GM19463 (cell line): ENCODE results near the gene DNAJC4.

ENCODE experiments used
- ATAC-seq: cut with Tn5 transposase; IDR thresholded peaks from one replicate; pipeline ENCODE4 v1.9.1; 2021; ENCODE audit warnings: mild to moderate bottlenecking, moderate library complexity; ENCODE audit not compliant: unreplicated experiment

The DNAJC4 gene

DNA sequence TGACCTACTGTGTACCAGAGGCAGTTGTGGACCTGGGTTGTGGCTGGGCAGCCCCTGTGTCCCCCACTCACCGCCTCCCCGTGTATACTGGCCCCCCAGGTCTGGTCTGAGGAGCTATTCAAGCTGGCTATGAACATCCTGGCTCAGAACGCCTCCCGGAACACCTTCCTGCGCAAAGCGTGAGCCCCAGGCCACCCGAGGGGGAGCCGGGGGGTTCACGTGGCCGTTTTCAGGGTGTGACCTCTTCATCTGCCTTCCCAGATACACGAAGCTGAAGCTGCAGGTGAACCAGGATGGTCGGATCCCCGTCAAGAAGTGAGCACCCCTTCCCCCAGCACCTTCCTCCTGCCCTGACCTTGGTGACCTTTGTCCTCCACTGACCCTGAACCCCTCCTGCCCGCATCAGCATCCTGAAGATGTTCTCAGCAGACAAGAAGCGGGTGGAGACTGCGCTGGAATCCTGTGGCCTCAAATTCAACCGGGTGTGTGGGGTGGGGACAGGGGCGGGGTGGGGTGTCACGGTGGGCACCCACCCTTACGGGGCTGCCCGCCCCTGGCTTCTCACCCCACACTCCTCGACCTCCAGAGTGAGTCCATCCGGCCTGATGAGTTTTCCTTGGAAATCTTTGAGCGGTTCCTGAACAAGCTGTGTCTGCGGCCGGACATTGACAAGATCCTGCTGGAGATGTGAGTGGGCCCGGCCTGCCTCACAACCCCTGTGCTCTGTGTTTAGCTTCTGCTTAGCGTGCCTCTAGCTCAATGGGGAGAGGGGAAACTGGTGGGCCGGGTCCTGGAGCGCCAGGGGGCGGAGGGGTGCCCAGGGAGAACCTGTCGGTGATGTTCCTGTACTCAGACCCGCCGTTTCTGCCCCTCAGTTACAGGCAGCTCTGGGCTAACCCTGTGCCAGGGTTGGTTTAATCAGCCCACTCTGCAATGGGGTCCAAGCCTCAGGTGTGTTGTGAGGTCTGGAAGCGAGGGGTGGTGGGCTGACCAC, 25.1 kb downstream of the DNAJC4 start:
- no peak for ATAC-seq

DNA sequence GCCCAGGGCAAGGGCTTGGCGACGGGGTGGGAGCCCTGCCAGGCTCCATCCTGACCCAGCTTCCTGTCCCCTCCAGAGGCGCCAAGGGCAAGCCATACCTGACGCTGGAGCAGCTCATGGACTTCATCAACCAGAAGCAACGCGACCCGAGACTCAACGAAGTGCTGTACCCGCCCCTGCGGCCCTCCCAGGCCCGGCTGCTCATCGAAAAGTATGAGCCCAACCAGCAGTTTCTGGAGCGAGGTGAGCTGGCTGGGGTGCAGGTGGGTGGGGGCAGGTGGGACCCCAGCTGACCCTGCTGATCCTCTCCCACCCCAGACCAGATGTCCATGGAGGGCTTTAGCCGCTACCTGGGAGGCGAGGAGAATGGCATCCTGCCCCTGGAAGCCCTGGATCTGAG, 26.0 kb downstream of the DNAJC4 start:
- ATAC-seq = no peak

DNA sequence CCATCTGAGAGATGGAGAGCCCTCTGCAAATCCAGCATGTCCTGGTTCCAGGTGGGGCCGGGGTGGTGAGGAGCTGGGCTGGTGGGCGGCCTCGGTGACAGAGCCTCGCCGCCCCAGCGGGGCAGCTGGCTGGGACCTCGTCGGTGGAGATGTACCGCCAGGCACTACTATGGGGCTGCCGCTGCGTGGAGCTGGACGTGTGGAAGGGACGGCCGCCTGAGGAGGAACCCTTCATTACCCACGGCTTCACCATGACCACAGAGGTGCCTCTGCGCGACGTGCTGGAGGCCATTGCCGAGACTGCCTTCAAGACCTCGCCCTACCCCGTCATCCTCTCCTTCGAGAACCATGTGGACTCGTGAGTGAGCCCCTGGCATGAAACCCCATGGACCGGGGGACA, 28.0 kb downstream of the DNAJC4 start:
- no peak for ATAC-seq

DNA sequence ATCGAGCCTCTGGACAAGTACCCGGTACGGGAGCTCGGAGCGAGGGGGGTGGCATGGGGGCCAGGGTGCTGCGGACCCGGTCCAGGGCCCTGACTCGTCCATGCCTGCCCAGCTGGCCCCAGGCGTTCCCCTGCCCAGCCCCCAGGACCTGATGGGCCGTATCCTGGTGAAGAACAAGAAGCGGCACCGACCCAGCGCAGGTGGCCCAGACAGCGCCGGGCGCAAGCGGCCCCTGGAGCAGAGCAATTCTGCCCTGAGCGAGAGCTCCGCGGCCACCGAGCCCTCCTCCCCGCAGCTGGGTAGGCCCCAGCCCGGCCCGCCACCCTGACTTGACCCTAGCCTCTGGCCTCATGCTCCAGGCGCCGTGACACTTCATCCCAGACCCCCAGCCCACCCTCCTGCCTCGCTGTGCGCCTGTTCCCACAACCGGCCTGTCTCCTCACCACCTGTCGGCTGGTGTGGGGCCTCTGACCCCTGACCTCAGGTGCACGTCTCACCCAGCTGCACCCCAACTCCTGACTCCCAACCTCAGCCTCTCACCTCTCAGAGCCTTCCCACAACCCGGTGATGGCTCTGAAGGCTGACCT, 28.7 kb downstream of the DNAJC4 start:
- no peak for ATAC-seq

DNA sequence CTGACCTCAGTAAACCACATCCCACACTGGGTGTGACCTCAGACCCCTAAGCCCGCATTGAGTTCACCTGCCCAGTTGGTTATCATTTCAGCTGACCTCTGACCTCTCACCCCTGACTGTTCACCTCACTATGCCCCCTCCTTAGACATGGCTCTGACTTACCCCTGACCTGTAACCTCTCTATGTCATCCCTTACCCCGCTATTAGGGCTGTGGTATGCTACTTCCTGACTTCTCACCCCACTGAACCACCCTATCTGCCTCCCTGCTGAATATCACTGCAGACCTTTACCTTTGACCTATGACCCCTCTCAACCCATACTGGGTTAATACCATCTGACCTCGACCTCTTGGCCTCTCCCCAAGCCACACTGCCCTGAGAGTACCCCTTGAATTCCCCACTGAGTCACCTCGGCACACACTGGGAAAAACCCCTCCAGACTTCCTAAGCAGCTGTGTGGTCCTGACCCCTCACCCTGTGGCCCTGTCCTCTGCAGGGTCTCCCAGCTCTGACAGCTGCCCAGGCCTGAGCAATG, 29.3 kb downstream of the DNAJC4 start:
- ATAC-seq = no peak

DNA sequence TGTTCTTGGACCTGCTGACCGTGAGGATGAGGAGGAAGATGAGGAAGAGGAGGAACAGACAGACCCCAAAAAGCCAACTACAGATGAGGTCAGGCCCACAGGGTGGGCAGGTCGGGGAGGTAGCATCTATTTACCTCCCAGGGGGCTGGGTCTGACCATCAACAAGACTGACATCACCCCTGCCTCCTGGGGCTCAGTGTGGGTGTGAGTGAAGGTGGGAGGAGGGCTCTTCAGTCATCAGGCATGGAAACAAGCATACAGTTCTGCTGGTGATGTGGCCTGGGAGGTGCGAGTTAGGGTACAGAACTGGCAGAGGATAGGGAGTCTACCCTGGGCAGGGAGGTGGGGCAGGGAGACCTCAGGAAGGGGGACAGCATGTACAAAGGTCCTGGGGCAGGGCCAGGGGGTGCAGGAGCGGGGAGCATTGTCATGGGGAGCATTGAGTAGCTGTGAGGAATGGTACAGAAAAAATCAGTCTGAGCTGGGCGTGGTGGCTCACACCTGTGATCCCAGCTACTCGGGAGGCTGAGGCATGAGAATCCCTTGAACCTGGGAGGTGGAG, 29.9 kb downstream of the DNAJC4 start:
- no peak for ATAC-seq

DNA sequence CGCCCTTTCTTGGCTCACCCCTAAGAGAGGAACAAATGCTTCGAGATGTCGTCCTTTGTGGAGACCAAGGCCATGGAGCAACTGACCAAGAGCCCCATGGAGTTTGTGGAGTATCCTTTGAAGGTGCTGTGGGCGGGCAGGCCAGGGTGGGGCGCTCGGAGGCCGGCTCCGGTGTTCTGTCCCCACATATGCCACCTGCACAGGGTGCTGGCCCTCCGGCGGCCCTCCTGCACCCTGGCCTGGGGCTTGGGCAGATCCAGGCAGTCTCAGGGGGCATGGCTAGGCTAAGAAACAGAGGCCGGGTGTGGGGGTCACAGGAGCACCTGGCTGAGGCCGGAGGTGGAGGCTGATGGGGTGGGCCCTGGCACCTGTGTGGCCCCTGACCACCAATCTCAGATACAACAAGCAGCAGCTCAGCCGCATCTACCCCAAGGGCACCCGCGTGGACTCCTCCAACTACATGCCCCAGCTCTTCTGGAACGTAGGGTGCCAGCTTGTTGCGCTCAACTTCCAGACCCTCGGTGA, 31.3 kb downstream of the DNAJC4 start:
- ATAC-seq = no peak

DNA sequence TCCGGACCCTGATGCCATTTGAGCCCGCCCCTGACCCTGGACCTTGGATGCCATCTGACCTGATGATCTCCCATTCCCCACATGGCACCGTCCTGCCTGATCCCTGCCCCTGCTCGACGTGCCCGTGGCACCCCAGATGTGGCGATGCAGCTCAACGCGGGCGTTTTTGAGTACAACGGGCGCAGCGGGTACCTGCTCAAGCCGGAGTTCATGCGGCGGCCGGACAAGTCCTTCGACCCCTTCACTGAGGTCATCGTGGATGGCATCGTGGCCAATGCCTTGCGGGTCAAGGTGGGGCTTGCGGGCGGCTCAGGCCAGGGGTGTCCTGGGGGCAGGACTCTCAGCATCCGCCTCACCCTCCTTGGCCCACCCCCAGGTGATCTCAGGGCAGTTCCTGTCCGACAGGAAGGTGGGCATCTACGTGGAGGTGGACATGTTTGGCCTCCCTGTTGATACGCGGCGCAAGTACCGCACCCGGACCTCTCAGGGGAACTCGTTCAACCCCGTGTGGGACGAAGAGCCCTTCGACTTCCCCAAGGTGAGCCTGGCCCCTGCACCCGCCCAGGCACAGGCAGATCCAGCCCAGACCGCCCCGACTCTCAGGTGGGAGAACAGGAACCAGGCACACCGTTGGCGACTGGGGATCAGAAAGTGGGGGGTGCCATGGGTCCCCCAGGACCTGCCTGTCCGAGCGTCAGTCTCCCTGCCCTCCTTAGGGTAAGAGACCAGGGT, 32.1 kb downstream of the DNAJC4 start:
- ATAC-seq = no peak

DNA sequence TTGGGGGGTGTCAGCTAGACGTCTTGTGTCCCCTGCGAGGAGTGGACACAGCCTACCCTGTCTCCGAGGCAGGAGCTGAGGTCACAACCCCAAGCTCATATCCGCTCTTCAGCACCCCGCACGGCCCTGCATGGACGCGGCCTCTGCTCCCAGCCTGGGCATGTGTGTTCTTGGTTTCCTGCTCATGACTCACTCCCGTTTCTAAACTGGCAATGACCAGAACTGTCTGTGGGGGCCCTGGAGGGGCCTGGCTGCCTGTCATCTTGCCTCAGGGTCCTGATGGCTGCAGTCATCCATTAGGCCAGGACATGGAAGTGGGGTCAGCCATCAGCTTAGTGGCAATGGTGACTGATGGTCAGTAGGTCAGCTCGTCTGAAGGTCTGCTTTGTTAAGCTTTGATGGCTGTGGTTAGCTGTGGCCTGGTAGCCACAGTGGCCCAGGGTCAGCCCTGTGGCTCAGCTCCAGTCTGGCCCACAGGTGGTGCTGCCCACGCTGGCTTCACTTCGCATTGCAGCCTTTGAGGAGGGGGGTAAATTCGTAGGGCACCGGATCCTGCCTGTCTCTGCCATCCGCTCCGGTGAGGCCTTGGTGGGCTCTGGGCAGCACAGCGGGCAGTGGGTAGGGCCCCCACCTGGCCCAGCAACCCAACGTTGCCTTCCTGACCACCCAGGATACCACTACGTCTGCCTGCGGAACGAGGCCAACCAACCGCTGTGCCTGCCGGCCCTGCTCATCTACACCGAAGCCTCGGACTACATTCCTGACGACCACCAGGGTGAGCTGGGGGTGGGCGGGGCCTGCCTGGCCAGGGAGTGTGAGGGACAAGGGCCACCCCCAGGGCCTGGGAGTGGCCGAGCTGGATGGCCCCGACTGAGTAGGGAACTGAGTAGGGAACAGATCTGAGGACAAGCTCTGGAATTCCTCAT, 32.9 kb downstream of the DNAJC4 start:
- ATAC-seq = no peak

DNA sequence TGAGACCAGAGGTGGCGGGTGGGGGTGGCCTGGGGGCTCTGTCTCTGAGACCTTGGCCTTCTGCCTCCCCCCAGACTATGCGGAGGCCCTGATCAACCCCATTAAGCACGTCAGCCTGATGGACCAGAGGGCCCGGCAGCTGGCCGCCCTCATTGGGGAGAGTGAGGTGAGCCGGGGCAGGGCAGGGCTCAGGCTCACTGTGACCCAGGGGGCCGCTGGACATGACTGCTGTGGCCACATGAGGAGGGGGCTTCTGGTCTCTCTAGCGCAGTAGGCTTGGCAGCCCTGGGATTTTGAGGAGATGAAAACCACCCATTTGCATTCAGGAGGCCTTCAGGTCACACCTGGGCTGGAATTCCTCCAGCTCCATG, 33.6 kb downstream of the DNAJC4 start:
- ATAC-seq = no peak

DNA sequence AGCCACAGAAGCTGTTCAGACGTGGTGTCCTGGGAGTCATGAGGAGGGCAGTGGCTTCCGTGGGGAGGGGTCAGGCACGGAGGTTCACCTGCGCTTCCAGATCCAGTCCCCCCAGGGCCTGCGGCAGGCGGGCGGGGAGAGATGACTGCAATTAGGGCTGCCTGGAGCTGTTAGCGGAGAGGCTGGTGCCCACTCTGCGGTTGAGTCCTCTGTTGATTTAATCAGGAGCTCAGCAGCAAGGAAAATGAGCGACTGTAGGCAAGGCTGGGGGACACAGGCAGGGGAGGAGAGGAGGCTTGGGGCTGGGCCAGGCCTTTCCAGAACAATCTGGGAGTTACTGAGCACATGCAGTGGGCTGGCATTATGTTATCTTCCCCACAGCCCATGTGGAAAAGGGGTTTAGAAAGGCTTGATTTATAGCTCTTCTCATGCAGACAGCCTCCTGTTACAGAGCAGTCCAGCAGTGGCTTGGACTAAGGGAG, 34.1 kb downstream of the DNAJC4 start:
- no peak for ATAC-seq

DNA sequence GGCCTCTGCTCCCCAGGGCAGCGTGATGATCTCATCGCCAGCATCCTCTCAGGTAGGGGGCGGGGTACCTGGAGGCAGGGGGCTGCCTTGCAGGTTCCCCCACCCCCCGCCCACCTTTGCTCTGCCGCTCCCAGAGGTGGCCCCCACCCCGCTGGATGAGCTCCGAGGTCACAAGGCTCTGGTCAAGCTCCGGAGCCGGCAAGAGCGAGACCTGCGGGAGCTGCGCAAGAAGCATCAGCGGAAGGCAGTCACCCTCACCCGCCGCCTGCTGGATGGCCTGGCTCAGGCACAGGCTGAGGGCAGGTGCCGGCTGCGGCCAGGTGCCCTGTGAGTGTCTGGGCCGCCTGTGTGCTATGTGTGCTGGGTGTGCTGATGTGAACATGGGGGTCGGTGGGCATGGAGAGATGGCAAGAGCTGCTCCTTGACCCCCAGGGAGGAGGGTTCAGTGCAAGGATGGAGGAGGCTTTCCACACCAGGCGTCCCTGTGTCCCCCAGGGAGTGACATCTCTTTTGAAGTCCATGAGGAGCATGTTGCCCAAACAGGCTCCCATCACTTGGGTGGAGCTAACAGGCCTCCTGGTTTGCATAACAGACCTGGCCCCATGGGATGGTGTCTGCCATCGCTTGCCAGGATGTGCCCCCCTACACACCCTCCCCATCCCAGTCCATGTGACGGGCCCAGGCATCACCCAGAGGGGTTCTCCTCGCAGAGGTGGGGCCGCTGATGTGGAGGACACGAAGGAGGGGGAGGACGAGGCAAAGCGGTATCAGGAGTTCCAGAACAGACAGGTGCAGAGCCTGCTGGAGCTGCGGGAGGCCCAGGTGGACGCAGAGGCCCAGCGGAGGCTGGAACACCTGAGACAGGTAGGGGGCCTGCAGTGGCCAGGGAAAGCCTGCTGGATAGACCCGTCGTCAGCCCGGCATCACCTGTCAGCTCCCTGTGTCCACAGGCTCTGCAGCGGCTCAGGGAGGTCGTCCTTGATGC, 35.1 kb downstream of the DNAJC4 start:
- ATAC-seq = no peak

DNA sequence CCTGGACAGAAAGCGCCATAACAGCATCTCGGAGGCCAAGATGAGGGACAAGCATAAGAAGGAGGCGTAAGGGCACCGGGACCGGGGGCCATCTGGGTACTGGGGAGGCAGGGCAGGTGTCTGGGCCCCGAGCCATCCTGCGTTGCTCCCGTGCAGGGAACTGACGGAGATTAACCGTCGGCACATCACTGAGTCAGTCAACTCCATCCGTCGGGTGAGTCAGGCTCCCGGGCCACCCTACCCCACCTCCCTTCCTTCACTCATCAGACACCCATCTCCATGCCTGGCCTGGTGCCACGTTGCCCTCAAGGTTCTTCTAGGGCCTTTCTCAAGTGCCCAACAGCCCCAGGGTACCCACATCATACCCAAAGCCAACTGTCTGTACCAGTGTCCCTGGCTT, 36.0 kb downstream of the DNAJC4 start:
- no peak for ATAC-seq

DNA sequence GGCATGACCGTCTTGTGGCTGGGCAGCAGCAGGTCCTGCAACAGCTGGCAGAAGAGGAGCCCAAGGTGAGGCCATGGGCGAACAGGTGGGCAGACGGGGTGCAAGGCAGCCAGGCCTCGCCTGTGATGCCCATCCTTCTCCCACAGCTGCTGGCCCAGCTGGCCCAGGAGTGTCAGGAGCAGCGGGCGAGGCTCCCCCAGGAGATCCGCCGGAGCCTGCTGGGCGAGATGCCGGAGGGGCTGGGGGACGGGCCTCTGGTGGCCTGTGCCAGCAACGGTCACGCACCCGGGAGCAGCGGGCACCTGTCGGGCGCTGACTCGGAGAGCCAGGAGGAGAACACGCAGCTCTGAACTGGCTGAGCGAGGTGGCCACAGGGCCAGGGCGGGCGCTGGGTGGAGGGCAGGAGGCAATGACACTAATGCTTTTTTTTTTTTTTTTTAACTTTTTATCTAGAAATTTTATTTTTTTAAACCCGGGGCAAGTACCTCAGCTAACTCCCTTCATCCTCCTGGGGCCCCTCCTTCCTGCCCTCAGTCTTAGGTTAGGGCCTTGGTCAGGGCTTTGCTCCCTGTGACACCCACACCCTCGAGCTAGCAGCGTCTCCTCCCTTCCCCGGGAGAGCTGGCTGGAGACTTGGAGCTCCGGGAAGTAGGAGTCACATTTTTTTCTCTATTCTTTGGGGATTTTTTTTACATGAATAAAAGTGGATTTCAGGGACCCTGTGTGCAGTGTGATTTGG, 37.0 kb downstream of the DNAJC4 start:
- ATAC-seq = no peak

DNA sequence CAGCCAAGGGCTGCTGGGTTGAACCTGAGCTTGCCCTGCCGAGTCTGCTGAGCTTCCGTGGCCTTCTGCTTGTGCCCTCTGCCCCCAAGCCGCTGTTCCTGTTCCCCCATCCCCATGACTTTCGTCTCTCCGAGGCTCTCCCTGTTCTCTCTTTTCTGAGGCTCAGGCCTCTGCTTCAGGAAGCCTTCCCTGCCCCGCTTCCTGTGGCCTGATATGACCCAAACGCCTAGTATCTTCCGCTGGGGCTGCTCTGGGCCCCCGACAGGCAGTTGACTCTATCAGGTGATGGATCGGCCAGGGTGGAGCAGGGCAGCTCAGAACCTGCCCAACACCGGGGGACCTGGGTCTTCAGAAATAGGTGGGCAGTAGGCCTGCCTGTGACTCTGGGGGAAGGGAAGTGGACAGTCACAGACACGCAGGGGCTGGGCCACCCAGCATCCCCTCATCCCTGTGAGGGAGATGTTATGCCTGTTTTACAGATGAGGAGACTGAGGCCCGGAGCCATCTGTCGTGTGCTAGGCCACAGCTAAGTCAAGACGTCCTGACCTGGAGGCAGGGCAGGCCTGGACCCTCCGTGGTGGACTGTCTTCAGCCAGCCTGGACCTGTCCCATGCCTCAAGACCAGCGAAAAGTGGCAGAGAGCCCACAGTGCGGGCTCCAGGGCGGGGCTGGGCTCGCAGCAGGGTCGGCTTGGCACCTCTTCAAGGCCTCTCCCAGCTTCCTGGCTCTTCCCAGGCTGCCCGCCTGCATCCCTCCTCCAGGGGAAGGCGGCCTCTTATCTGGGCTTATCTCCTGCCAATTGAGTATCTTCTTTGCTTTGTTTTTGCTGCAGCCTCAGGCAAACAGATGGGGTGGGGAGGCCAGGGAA, 37.9 kb downstream of the DNAJC4 start:
- no peak for ATAC-seq

DNA sequence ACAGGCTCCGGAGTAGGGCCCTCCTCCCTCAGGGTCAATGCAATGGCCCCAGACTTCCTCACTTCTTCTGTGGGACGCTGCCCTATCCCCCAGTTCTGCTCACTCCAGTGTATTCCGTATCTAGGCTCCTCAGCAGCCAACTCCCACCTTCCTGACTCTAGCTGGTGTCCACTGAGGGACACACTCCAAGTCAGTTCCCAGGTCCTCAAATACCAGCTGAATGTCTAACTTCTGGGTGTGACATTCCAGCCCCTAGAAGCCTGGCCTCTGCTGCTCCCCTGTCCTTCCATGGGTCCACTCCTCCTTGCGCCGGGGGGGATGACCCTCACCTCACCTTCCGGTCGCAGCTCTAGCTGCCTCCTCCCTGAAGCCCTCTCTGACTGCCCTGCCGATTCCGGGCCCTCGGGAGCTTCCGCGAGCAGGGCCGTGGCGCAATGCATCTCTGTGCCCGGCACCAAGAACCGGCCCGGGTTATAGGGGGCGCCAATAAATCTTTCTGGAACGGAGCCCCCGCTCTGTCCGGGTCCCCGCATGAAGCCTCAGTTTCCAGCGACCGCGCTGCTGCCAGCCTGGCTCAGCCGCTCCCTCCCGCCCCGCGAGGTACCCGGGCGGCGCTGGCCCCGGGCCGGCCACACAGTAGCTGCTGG, 38.7 kb downstream of the DNAJC4 start:
- no peak for ATAC-seq
